RWPE1 (cell line): ENCODE data around the gene ST14.
A peak's percentile ranks its signal among the peaks of the same experiment; 100 is the strongest.
"Not testable (repeated sequence)": the region's sequence is repeated elsewhere in the genome, so short reads cannot be mapped to it uniquely, and the experiment has no call there.

ENCODE experiments used
- CTCF ChIA-PET: fragments of 350-600 bp; sonication (Branson Sonifier 250); formaldehyde crosslinking; extraction: SDS; loops from one replicate; lab custom pipeline; 2021; lab: Yijun Ruan, JAX
- POLR2A ChIA-PET: fragments of 400-600 bp; formaldehyde crosslinking; extraction: SDS; loops from one replicate; lab custom pipeline; 2020; ENCODE audit warnings: antibody characterized with exemption; ENCODE audit not compliant: low non-redundant PET; lab: Yijun Ruan, JAX
- DNase-seq: peaks from one replicate; pipeline ENCODE4 v3.0.0; 2012; ENCODE audit warnings: low spot score
- H3K27ac ChIP-seq: fragments of 450-650 bp; 2 replicates; pipeline ENCODE4 v1.5.1; 2017
- TF ChIP-seq, protein P1 (sequence below): fragments of 450-650 bp; conservative IDR thresholded peaks from 2 replicates; pipeline ENCODE4 v1.5.1; 2017; ENCODE audit warnings: low read depth, mild to moderate bottlenecking

Gene ST14

DNA sequence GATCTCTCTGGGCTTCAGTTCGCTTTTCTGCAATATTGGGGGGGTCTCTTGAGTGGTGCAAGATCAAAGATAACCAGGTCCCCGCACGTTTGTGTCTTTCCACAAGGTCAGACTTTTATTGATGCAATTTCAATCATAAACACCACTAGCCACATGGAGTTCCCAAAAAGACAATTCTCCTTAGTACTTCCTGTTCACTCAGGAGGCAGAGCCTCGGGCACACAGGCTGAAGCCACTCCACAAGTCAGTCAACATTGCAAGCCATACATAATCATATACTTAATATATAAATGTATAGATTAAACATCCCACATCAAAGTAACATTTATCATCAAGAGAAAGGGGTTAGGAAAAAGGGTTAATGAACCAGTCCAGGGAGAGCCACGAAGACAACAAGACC is 12.0 kb downstream of the ST14 start:
- TF ChIP-seq, protein P1, sequence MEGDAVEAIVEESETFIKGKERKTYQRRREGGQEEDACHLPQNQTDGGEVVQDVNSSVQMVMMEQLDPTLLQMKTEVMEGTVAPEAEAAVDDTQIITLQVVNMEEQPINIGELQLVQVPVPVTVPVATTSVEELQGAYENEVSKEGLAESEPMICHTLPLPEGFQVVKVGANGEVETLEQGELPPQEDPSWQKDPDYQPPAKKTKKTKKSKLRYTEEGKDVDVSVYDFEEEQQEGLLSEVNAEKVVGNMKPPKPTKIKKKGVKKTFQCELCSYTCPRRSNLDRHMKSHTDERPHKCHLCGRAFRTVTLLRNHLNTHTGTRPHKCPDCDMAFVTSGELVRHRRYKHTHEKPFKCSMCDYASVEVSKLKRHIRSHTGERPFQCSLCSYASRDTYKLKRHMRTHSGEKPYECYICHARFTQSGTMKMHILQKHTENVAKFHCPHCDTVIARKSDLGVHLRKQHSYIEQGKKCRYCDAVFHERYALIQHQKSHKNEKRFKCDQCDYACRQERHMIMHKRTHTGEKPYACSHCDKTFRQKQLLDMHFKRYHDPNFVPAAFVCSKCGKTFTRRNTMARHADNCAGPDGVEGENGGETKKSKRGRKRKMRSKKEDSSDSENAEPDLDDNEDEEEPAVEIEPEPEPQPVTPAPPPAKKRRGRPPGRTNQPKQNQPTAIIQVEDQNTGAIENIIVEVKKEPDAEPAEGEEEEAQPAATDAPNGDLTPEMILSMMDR, result no peak

DNA sequence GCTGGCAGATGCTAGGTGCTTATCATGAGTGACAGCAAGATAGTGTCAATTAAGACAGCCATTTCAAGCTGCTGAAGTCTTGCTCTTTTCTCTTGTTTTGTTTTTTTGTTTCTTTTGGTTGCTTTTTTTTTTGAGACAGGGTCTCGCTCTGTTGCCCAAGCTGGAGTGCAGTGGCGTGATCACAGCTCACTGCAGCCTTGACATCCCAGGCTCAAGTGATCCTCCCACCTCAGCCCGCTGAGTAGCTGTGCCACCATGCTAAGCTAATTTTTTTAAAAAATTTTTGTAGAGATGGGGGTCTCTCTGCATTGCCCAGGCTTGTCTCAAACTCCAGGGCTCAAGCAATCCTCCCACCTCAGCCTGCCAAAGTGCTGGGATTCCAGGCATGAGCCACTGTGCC is 12.4 kb downstream of the ST14 start:
- ChIA-PET POLR2A (interaction anchor here (0.7 kb wide), 1 partner anchor 601 kb away, joined by 5 read pairs; no protein-coding TSS in a partner anchor), CTCF (interaction anchor here (0.6 to 0.7 kb wide), 3 partner anchors 25 to 180 kb away, joined by 4 to 7 read pairs (median 5); no protein-coding TSS in a partner anchor)
- not testable (repeated sequence) for DNase-seq, H3K27ac ChIP-seq

More for the DNA sequence above, 12.0 kb downstream of the ST14 start:
- H3K27ac ChIP-seq, result no peak overlapping the region
- DNase-seq, result no peak
- POLR2A ChIA-PET, result interaction anchor here (0.7 kb wide), 1 partner anchor 602 kb away, joined by 5 read pairs; no protein-coding TSS in a partner anchor
- CTCF ChIA-PET, result interaction anchor here (0.6 to 0.7 kb wide), 3 partner anchors 25 to 180 kb away, joined by 4 to 7 read pairs (median 5); no protein-coding TSS in a partner anchor

- ChIA-PET CTCF (no interaction called here), POLR2A (no interaction called here)
- TF ChIP-seq, protein P1, result no peak
- H3K27ac ChIP-seq, result no peak overlapping the region
- no peak for DNase-seq
Measured at GRCh38 chr11:130174642-130175041, 15.1 kb downstream of the ST14 start.

DNA sequence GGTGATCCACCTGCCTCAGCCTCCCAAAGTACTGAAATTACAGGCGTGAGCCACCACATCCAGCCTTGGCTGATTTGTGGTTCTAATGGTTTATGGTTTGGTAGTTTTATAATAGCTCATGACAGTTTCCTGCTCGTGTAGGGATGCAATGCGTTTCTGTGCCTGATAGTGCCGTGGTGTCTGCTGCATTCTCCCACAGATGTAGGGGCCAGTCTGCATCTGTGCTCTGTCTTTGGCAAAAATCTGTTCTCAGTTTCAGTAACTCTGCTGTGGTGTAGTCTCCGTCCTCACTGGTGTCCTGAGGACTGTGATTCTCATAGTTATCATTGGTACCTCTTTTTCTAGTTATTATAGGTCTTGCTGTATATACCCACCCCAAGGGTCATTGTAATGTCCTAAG is 16.3 kb downstream of the ST14 start:
- TF ChIP-seq, protein P1, result no peak
- no peak overlapping the region for H3K27ac ChIP-seq
- DNase-seq, result no peak
- ChIA-PET POLR2A (no interaction called here), CTCF (interaction anchor here (0.7 kb wide), 1 partner anchor 194 kb away, joined by 3 read pairs; no protein-coding TSS in a partner anchor)

GRCh38 chr11:130177782-130178181 is 18.2 kb downstream of the ST14 start:
- TF ChIP-seq, protein P1, result no peak
- no peak for DNase-seq
- H3K27ac ChIP-seq, result no peak overlapping the region
- CTCF ChIA-PET, result no interaction called here
- POLR2A ChIA-PET, result no interaction called here

DNA sequence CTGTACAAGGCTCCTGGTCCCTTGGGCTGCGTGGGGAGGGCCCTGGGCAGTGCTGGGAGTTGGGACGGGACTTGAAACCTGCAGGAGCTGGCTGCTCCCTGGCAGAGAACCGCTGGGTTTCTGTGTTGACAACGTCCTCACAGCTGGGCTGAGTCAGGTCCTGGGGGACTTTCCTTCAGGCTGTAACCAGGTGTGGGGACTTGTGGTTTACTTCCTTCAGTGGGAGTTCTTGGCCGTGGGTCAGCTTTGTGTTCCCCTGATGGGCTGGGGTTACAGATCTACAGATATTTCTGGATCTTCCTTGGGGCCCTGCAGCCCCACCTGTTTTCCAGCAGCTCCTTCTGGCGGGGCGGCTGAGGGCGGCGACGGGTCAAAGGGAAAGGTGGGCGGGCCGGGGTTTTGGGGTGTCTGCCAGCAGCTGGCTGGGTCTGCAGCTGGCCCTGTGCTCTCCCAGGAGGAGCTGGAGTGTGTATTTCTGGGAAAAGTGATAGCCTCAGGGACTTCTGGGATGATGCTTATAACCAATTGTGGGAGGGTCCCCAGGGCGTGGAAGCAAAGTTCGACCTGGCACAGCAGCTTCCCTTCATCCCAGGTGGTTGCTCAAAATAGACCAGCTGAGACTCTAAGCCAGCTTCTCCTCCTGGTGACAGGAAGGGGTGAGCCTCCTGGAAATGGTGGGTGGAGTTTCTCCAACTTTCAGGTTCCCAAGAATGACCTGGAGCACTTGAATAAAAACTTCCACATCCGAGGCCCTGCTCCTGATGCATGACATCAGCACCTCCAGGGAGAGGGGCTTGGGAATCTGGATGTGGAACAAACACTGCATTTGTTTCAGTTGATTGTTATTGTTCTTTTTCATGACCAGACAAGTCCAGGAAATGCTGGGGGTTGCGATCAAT is 19.1 kb downstream of the ST14 start:
- TF ChIP-seq, protein P1, result no peak
- ChIA-PET POLR2A (no interaction called here), CTCF (interaction anchor here (0.6 to 0.7 kb wide), 2 partner anchors 23 to 187 kb away, joined by 3 read pairs; no protein-coding TSS in a partner anchor)
- H3K27ac ChIP-seq, result peak overlapping the region; percentile 38
- DNase-seq, result no peak
